Left ventricle myocardium superior (tissue), 1 donor: Measurements from ENCODE around the gene HTR4. TPM values are rescaled to one million over a fixed set of nuclear protein-coding genes. Genes with fewer than 3 reads are reported as not detected.

Source experiments
- ATAC-seq: fragments of 200-7000 bp; cut with Tn5 transposase; one replicate; pipeline ENCODE4 v1.9.1; 2020; ENCODE audit warnings: mild to moderate bottlenecking, moderate library complexity
- DNase-seq: peaks from one replicate; pipeline ENCODE4 v3.0.0-alpha.2; 2020
- intact Hi-C: fragments of 100-400 bp; cut with micrococcal nuclease; formaldehyde crosslinking; loops from one replicate; pipeline ENCODE4 v1.11.0; 2022
- total RNA-seq: library from RNA; stranded (reverse); fragmentation: NEBNext Ultra II Directional; extraction: Animal tissue kit (Norgen Biotek cat#: 25700); gene quantifications from one replicate; pipeline ENCODE4 v1.2.1, GENCODE V29; 2021
- donor health status: DM: no; HTN: yes; CAD: no; lungs with severe emphysema.

Gene HTR4
- total RNA-seq, 1 donor from 2014 or later = not detected

DNA sequence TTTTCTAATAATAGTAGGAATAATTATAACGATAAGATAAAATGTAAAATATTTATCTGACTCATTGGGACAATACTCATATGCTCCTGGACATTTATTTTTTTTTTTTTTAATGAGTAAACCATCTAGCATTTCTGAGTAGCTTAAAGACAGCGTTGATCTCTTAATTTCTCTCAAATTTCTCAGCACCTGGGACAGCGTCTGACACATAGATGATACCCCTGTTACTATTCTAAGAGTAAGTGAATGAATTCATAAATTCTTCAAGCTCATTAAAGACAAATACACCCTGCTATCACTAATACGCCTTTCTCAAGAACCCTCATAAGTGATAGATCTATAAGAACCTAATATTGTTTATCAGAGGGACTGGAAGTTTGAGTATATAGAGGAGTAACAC lies 12.0 kb upstream of the HTR4 start:
- DNase-seq (no peak), ATAC-seq (no peak)
- intact Hi-C loops = no loop called here

DNA sequence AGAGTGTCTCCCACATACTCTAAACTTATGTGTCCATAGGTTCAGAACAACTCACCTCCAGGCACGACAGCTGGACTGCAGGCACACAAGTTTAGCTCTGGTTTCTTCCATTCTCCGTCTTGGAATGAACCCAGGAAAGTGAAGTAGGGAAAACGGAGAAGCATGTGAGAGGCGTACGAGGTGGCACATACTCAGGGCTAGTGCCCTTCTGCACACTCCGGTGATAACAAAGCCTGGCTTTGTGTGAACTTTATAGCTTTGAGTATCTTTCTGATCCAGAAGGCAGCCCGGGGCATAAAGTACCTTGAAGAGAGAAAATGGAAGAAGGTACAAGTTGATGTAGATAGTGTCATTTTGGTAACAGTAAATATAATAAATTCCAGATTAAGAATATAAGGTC lies 11.1 kb upstream of the HTR4 start:
- ATAC-seq (no peak), DNase-seq (no peak)
- intact Hi-C loops = no loop called here

DNA sequence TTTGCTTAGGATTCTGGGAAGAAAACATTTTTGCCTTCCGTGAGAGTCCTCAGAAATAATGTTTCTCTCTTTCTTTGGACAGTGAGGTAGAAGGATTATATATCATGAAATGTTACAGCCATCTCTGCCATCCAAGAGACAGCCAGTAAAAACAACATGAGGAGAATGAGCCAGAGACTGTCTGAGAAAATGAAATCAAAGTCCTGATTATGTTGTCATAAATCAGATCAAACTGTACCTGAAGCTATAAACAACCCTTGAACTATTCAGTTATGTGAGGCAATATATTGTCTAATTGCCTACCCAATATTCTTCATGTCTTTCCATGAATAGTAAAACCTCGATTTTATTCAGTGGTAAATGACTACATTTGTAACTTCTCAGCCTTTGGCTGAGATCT lies 9.2 kb upstream of the HTR4 start:
- DNase-seq = no peak
- no peak for ATAC-seq
- intact Hi-C loops = no loop called here

DNA sequence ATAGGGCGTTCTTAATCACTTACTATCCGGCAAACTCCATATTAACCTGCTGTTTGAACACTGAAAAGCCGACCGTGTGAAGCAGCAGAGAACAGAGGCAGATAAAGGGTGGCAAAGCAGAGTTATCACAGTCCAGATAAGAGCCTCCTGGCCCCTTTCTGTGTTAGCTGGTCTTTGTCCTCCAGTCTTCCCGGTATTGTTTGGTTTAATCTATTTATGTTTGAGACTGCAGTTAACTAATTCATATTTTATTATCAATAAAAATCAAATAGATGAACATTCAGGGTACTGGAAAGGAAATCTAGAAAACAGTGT lies 6.0 kb upstream of the HTR4 start:
- ATAC-seq = no peak
- intact Hi-C loops = no loop called here
- DNase-seq = no peak

DNA sequence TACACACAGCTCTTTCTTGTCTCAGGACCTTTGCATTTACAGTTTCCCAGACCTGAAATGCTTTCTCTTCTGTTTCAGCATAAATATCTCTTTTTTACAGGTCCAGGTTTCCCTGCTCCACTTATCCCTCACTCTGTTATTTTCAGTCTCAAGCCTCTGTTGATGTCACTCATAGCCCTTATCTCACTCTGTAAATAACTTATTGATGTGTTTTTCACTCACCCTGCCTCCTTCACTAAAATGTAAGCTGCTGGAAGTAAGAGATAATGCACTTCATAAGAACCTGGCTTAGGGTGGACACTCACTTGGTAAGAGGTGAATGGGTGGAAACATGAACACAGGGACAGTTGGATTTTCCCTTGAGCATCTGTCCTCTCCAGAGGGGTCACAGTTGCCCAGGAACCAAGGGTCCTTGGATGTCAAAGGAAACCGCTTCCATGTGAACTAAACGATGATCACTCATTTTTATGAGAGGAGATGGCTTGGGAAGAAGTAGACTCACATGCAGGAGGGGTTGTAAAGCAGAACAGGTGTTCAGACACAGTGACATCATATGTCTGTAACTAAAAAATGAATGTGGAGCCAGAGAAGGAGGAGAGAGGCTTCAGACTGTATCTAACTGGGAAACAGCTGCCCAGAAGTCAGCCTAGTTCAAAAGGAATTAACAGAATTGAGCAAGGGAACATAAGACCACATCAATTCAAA lies 5.5 kb upstream of the HTR4 start:
- intact Hi-C loops = no loop called here
- ATAC-seq = no peak

DNA sequence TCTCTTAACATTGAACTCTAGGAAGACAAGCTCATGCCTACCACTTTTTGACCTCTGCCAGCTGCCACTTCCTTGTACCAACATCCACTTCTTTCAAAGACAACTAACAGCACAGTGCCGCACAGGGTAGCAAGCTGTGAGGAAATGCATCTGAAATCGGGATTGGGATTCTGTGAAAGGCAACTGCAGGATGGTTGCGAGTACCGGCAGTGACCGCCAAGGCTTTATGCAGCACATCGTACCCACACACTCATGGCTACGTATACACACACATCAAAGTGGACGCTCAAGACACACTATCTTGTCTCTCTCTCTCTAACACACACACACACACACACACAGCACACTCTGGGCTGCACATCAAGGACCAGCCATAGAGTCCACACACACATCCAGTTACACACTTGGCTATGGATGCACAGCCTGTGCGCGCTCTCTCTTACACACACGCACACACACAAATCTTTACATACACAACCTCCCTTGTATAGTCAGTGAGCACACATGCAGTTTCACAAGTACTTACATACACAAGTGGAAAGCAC lies 964 bp downstream of the HTR4 start:
- DNase-seq (no peak), ATAC-seq (no peak)
- intact Hi-C loops = no loop called here

More for the DNA sequence above, 5.5 kb upstream of the HTR4 start:
- no peak for DNase-seq

DNA sequence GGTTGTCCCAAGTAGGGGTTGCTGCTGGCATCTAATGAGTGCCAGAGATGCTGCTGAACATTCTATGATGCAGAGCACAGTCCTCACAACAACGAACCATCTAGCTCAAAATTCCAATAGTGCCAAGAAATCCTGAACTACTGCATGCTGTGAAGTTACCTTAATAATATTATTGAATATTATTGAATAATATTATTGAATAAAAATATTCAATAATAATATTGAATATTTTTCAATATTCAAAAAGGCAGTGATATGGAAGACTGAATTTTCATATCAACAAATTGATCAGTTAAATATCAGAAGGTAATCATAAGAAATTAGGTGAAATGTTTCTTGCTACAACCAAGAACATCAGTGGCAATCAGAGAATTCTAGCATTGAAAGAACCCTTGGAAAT lies 2.8 kb downstream of the HTR4 start:
- ATAC-seq (no peak), DNase-seq (no peak)
- intact Hi-C loops = no loop called here

DNA sequence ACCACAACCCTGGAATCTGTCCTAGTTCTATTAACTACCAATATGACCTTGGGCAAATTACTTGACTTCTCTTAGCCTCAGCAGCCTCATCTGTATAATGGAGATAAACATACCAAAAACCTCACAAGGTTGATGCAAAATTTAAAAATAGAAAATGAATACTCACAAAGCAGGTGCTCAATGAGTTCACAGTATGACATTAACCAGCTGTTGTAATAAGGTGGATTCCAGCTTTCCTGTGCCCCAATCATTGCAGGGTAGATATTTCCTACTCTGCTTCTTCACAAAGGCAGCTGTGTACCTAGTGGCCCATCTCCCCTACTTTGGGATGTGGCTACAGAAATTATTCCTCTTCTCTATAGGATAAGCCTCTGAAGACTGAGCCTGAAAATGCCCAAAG lies 8.8 kb downstream of the HTR4 start:
- no peak for ATAC-seq
- intact Hi-C loops = no loop called here
- DNase-seq = no peak

DNA sequence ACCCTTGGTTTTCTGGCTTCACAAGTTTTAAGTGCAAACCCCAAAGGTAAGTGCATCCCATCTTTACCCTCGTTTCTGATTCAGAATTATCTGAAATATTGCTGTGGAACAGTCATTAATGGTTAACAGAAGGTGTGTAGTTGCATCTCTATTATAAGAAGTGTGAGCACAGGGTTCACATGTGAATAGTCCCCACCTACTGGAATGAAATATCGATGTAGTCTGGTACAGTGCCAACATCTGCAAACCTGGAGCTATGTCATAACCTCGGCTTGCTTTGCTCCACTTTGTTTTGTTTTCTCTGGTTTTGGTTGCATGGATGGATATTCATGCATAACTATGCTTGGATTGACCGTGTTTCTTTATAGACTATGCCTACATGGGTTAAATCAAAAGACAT lies 12.6 kb downstream of the HTR4 start:
- ATAC-seq (no peak), DNase-seq (no peak)
- intact Hi-C loops = no loop called here

DNA sequence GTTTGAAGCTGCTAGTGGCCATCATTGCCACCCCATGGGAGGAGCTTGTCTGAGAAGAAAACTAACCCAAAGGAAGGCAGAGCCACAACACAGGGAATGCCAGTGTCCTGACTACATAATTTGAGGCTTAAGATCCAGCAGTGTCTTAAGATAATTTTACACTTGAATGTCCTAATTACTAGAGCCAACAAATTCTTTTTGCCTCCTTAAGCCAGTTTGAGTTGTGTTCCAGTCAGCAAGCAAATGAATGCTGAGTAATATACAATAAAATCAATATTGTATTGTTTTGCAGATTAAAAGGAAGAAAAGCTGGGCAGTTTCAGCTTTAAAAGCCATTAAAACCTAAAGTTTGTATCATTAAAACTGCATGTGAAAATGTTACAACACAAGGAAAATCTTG lies 13.9 kb downstream of the HTR4 start:
- ATAC-seq = no peak
- intact Hi-C loops = no loop called here
- DNase-seq = no peak

DNA sequence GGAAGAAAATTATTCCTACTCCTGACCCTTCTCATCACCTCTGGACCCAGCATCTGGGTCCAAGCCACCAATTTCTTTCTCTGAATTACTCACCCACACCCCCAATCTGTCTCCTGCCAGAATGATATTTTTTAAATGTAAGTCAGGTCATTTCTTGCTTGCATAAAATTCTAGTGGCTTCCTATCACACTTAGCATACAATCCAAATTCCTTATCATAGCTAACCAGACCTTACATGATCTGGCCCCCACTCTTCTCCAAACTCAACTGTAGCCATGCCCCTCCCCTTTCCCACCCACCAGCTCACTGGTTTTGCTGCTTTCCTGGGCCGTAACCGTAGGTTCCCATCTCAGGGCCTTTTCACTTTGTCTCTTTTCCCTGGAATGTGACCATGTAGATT lies 15.2 kb downstream of the HTR4 start:
- DNase-seq = no peak
- intact Hi-C loops = no loop called here
- no peak for ATAC-seq

DNA sequence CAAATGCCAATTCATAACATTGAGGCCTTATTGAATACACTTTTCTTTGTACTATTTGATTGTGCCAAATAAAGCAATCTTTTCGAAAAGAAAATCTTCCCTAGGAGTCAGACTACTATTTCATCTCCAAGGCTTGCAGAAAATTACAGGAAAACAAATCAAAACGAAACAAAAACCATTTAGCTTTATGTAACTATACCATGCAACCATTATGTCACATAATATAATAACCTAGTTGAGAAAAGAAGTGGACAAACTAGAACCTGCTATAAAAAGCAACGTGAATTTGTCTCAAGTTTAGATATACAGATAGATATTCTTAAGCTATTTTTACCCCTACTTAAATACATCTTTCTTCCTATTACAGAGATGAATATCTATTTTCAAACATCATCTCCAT lies 18.0 kb downstream of the HTR4 start:
- ATAC-seq = no peak
- intact Hi-C loops = no loop called here
- DNase-seq = no peak

DNA sequence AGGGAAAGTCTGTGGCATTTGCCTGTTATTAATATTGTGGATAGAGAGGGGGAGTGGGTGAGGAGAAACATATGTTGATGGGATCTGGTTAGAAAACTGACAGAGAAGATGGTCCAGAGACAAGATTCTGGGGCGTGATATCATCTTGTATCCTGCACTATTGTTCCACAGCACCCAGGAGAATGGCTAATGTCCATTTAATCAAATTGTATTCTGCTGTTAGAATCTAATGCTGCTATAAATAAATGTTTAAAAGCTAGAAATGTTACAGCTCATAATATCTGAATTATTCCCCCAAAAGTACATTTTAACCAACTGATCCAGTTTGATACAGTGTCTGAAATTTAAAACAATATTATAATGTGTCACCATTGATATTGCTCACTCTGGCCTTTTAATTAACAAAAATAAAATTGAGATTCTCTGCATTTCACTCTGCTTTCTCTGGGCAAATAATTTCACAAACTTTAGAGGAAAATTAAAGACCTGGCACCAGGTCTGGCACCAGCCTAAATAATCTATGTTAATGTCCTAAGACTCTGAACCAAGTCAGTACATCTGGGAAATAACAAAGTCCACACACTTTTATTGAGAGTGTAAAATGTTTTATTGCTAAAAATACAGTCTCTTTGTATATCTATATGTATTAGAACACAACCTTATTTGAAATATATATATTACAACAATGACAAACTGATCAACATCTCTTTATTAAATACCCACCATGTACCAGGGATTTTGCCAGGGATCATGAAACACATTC lies 18.8 kb downstream of the HTR4 start:
- intact Hi-C loops = no loop called here
- no peak for ATAC-seq
- no peak for DNase-seq

DNA sequence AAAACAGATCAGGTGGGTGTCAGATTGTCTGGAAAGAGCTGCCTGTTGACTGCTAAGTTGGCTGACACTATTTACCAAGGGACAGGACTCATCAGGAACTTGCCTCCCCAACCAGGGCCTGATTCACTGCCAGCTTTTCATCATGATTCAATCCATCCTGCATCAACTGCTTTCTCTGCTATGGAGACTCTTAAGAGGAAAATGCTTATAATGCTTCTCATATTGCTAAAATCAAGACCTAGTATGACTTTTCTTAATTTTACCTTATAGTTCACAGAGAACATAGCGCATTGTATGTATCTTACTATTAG lies 21.3 kb downstream of the HTR4 start:
- DNase-seq (no peak), ATAC-seq (no peak)
- intact Hi-C loops = no loop called here

DNA sequence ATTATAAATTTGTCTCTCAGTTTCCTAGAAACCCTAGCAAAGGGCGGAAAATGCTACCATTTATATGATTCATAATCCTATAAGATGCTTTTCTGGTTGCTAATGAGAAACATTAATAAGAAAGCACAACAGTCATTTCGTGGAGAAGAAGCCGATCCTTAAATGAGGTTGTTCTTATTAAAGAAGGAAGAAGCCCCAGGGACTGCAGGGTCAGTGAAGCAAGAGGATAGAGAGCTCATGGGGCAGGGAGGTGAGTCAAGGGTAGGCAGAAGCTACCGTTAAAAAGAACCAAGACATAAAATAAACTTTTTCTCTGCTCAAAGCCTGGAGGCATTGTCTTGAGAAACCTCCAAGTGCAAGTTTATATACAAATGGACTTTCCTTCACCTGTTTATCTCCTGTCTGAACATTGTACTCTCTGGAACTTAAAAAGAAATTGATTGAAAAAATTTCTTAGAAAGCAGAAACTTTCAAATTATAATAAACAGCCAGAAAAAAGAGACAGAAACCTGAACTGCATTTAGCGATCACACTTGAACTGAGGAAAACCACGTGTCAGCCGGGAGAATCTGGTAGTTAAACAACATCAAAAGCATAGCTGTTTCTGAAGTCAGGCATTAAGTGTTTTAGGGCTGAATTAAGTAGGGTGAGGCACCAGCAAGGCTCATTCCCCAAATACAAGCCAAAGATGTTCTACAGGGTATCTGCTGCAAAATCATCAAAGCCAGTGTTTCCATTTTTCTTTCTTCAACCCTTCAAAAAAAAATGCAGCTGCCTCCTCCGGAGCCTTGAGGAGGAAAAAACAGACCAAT lies 21.9 kb downstream of the HTR4 start:
- DNase-seq = no peak
- no peak for ATAC-seq
- intact Hi-C loops = no loop called here

DNA sequence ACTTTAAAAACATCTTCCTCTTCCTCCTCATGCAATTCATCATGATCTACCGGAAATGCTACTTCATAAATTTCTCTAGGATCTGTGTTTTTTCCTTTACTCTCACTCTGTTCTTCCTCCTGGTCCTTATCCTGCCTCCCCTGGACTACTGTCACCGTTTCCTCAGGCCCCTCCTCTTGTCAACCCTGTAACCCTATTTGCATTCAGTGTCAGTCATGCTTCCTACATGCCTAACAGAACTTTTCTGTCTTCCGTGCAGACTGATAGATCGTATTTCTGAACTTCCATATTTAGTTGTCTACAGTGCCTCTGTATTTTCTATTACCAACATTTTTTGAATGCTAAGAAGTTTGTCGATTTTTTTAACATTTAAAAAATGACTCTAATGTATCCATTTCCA lies 27.3 kb downstream of the HTR4 start:
- no peak for ATAC-seq
- no peak for DNase-seq
- intact Hi-C loops = no loop called here

DNA sequence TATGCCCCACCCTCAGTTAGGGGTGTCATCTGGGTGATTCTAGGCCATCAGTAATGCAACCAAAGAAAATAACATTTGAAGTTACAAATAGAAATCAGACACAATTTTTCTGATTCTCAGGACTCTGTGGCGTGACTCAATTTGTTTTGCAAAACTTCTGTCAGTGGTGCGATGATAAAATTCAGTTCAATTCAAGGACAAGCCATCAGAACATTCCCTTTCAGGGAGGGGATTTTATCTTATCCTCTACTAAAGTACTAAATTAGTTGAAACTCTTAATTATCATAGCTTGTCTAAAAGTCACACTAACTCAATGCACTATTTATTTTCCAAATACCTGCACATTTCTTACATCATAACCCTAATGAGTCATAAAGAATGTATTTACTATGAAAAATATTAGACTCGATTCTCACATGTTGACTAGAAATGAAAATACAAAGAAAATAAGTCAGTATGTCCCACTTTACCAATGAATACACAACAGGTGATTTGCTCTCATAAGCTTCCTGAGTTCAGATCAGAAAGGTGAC lies 28.2 kb downstream of the HTR4 start:
- DNase-seq (no peak), ATAC-seq (no peak)
- intact Hi-C loops = no loop called here

DNA sequence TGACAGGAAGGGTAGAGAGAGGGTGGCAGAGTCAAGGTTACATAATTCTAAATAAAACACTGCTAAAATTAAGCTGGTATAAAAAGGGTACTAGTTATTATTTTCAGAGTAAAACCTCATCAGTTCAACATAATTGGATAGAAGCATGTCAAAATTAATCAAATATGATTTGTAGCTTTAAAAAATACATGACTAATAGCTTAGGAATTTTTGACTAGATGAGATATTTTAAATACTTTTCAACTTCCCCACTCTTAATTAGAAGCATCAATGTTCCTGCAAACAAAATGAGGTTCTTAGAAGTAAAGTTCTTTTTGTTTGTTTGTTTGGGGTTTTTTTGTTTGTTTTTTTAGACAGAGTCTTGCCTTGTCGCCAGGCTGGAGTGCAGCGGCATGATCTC lies 29.1 kb downstream of the HTR4 start:
- no peak for ATAC-seq
- intact Hi-C loops = no loop called here
- DNase-seq = no peak

DNA sequence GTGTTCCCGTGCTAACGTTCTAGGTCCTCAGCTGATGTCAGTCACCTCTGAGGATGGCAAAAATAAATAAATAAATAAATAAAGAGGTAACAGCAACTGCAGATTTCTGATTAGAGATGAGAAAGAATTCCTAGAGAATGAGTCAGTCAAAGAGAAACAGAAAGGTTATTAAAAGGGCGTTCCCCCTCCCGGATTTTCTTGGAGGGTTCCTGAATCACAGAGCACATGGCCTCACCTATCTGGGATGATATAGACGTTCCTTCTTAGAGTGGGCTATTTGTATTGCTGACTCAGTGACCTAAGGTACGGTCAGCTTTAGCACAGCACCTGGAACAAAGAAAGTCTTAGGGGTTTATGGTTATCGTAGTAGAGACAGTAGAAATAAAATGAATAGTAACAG lies 30.6 kb downstream of the HTR4 start:
- intact Hi-C loops = no loop called here
- no peak for ATAC-seq
- no peak for DNase-seq

DNA sequence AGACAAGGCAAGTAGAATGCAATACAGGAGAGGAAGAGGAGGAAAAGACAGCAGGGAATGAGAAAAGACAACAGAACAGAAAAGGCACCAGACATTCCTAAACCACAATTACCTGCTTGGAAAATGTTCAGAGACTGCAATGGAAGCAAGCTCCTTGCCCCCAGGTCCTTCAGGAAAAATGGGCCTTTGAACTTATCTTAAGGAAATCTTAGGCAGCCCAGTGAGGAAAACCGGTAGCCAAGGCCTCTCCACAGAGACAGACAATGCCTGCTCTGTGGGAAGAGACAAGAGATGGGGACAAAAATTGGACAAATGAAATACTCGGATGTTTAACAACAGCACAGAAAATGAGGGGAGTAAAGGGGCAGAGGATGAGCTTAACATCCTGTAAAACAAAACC lies 31.2 kb downstream of the HTR4 start:
- ATAC-seq (no peak), DNase-seq (no peak)
- intact Hi-C loops = no loop called here
